NCI-H510A treated with DMSO at 0.1 percent for 48 hours (cell line): Measurements from ENCODE around the gene CYP27A1.
A peak's percentile ranks its signal among the peaks of the same experiment; 100 is the strongest.

Source experiments
- DNase-seq: peaks from one replicate; lab custom pipeline; 2025; lab: John Stamatoyannopoulos, UW

Gene CYP27A1

DNA sequence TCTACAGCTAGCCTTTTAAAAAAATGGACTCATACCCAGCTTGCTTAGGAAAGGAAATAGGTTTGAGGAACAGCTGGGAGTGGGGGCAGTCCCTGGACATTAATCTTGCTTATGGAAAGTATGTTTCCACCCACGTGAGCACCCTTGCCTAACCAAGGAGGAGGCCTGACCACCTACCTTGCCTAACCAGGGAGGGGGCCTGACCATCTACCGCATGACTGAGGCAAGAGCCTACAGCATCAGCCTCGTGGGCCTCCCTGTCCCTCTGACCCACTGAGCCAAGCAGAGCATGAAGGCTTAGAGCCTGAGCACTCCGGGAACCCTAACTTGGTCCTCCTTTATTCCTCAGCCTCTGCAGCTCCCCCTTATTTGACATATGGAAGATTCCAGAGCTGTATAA is 29.4 kb downstream of the CYP27A1 start:
- no peak for DNase-seq

DNA sequence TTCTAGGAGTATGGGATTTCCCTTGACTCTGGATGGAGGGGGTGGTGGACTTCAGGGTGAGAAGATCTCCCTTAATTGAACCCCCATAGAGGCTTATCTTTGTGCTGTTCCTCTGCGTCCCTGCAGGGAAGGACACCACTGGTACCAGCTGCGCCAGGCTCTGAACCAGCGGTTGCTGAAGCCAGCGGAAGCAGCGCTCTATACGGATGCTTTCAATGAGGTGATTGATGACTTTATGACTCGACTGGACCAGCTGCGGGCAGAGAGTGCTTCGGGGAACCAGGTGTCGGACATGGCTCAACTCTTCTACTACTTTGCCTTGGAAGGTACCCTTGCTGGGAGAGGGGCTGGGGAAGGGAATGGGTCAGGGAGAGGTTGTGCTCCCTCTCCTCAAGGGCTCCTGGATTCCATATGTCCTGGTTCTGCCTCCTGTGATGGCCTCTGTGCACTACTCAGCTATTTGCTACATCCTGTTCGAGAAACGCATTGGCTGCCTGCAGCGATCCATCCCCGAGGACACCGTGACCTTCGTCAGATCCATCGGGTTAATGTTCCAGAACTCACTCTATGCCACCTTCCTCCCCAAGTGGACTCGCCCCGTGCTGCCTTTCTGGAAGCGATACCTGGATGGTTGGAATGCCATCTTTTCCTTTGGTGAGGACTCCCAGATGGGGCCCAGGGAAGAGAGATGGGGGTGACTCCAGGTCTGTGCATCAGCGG is 30.3 kb downstream of the CYP27A1 start:
- no peak for DNase-seq

DNA sequence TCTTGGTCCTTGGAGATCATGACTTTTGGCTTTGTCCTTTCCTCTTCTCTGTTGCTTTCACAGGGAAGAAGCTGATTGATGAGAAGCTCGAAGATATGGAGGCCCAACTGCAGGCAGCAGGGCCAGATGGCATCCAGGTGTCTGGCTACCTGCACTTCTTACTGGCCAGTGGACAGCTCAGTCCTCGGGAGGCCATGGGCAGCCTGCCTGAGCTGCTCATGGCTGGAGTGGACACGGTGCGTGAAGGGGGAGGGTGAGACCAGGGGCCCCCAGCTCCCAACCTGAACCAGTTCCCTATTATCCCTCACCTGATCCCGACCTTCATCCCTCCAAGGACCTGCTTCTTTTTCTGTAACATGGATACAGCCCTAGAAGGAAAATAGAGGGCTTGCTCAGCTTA is 30.9 kb downstream of the CYP27A1 start:
- DNase-seq = no peak

DNA sequence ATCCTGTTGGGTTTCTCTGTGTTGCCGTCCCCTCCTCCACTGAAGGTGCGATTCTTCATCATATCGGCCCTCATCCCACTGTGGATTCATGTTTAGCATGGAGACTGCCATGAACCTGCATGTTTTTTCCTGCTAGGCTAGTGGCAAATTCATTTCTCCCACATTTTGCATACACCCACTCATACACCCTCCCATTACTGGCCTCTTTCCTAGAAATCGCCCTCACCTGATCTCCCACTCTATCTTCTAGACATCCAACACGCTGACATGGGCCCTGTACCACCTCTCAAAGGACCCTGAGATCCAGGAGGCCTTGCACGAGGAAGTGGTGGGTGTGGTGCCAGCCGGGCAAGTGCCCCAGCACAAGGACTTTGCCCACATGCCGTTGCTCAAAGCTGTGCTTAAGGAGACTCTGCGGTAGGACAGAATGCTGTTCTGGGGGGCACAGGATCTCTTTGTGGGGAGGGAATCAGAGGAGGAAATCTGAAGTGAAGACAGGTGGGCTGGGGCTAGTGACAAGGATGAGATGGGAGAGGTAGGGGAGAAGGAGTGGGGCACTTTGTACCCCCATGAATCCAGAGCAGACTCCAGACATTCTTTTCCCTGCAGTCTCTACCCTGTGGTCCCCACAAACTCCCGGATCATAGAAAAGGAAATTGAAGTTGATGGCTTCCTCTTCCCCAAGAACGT is 32.0 kb downstream of the CYP27A1 start:
- no peak for DNase-seq

DNA sequence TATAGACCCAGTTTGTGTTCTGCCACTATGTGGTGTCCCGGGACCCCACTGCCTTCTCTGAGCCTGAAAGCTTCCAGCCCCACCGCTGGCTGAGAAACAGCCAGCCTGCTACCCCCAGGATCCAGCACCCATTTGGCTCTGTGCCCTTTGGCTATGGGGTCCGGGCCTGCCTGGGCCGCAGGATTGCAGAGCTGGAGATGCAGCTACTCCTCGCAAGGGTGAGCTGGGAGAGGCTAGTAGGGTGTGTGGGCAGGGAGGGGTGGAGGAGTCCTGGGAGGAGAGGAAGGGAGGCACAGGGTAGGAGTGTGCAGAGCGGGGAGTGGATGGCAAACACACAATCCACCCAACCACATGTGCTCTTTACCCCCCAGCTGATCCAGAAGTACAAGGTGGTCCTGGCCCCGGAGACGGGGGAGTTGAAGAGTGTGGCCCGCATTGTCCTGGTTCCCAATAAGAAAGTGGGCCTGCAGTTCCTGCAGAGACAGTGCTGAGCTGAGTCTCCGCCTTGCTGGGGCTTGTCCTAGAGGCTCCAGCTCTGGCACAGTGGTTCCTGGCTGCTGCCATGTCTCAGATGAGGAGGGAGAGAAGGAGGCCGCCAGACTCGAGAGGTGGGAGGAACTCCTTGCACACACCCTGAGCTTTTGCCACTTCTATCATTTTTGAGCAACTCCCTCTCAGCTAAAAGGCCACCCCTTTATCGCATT is 32.7 kb downstream of the CYP27A1 start:
- DNase-seq = no peak

DNA sequence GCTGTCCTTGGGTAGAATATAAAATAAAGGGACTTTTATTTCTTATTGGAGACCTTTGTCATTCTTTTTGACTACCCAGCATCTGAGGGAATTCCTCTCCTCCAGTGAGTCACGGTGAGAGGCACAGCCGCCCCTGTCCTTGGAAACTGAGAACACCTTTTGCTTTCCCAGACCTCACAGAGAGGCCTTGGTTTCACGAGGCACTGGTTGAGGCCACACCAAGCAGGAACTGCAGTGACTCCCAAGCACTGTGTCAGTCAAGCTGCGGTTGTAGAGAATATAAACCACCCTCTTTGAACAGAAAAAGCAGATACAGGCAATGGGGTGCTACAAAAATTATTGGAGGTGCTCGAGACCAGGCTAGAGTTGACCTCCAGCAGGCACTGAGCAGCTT is 33.3 kb downstream of the CYP27A1 start:
- no peak for DNase-seq

DNA sequence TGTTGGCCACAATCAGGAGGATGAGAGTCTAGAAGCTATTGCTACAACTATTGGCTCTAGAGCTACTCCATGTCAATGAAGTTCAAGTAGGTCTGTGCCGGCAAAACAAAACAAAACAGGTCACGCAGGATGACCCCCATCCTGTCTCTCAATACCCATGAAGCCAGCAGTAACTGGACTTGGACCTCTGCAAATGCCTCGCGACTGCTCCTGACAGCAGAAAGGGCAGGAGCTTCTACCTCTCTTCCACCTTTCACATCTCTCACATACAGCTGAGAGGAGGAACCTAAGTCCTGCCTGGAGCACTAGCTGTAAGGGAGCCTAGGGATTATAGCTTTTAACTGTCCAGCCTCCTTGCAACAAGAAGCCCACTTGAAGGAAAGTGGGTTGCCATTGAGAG is 33.7 kb downstream of the CYP27A1 start:
- DNase-seq = no peak

DNA sequence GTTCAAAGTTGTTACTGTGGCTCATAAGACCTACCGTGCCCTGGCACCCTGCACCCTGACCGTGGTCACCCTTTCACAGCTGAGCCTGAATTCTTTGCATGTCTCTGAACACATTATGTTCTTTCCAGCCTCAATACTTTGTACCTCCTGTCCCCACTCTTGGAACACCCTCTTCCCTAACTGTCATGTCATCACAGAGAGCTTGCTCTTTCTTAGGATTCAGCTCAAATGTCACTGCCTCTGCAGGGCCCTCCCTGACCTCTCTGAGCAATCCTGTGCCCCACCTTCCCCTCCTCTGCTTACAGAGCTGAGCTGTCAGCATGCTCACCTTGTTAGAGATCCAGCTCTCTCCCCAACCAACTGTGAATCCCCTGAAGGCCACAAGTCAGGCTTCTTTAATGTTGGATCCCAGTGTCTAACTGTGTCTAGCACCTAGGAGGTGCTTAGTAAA is 34.6 kb downstream of the CYP27A1 start:
- DNase-seq = no peak

DNA sequence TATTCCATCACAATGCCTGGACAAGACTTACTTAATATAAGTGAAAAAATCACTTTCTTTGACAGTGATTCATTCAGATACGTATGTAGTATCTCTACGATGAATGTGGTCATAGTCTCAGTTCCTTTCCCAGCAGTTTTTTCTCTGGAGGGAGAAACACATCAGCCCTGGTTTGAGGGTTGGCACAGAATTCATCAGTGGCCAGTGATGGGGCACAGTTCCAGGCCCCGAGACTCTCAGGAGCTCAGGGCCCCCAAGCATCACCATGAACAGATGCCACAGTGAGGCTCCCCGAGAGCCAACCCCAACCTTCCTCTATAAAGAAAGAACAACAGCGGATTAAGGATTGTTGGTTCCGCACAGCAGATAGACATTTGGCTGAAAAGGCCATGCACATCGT is 37.1 kb downstream of the CYP27A1 start:
- no peak for DNase-seq

DNA sequence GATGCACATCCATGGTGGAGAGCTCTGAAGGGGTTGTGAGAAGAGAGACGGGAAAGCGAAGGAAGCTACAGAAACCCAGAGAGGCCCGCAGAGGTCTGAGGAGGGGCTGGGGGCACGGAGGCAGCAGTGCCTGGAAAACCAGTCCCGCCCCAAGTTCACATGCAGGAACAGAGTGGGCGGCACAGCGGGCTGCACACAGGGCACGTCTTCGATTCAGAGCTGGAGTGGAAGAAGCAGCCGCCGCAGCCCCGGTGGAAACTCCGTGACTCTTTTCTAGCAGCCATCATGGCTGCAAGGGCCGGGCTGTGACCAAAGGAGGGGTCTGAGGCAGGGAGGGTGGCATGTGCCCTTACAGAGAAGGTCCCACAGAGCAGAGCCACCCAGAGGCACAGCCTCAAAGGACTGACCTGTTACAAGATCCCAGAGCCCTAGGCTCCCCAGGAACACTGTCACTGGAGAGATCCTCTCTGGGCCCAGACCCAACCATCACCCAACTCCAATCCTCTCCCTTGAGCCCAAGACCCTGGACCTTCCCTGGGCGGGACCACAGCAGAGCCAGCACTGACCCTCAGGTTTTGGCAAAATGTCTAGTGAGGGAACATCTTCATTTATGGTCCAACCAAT is 38.9 kb downstream of the CYP27A1 start:
- no peak for DNase-seq

DNA sequence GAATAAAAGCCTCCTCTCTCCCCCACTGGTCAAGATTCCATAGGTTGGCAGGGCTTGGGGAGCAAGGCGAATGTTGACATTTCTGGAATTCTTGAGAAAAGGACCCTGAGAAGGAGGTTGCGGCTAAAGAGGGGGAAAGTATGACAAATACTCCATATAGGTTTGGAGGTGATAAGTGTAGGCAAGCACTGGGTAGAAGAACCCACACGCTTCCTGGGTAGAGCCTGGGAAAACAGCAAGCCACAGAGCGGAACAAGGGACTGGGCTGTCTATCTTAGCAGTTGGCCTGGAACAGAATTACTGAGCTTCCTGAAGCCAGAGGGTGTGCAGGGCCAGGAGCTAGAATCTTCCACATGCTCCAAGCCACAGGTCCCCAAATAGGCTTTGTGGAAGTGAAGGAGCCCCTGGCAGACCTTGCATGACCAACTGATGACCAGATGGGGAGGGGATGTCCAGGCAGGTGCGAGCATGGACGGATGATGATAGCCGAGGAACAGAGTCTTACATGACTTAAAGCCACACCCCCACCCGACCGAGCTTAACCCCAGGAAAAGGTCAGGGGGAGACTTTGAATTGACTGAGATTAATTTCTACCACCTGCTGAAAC is 39.8 kb downstream of the CYP27A1 start:
- no peak for DNase-seq

DNA sequence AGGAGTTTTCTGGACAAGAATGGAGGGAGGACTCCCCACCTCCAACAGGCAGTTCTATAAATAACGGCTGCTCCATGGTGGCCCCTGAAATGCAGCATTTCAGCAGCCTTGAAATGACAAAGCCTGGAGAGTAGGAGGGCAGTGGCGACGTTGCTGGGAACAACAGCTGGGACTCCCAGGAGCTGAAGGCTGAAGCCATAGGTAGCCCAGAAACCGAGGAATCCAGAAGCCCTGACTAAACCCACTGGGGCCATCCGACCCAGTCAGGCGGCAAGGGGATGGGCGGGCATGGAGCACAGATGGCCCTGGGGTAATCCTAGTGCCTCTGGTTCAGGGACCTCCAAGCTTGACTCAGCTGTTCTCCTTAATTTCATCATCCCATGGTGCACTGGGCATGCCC is 40.7 kb downstream of the CYP27A1 start:
- no peak for DNase-seq

DNA sequence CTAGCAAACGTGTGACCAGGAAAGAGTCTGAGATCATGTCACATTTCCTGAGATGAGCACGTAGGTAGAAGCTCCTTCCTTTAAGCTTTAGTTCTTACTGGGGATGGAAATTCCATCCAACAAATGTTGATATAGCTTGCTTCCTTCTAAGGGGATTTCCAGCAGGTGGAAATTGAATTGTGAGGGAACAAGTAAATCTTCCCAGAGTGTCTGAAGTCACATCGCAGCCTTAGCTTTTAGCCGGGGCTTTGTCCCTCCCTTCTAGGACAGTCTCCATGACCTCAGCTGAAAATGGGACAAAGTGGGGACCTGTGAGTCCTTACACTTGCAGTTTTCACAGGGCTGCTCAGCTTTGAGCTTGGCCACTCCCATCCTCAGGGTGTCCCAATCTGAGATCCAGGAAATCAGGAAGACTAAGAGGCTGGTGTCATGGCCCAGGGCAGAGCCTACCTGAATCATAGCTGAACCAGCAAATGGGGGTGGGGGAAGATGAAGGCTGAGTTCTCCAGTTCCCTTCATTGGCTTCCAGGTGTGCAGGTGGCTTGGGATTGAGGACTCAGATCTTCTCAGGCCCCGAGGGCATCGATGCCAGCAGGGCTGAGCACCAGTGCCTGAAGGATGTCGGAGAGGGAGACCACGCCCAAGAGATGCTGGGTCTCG is 41.4 kb downstream of the CYP27A1 start:
- no peak for DNase-seq

DNA sequence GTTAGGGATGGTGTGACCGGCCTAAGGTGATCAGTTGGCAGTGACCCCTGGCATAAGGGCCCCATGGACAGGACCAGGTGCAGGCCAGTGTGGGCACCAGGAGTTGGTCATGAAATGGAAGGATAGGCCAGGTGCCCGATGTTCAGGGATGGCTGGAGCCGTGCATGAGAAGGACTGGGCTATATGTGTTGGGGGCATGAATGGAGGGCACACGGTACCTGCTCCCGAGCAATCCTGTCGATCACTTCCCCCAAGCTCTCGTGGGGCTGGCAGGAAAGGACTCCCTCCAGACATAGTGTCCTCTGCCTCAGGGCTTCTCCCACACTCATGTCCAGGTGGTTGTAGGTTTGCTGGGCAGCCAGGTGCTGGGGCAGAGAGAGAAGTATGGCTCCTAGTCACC is 42.1 kb downstream of the CYP27A1 start:
- no peak for DNase-seq

DNA sequence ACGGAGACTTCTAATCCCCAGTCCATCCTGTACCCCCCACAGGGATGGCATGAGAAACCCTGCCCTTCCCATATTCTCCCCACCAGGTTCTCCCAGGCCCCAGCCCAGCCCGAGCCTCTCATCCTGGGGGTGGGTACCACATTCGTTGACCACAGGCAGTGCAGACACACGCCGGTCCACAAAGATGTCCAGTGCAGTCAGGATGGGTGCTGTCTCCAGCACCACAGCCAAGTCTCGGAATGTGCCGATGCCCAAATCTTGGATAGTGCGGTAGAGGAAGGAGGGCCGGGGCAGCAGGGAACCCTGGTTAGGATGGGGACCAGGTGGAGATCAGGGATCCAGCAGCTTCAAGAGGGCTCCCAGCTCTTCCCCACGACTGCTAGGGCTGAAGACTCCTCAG is 44.8 kb downstream of the CYP27A1 start:
- no peak for DNase-seq

DNA sequence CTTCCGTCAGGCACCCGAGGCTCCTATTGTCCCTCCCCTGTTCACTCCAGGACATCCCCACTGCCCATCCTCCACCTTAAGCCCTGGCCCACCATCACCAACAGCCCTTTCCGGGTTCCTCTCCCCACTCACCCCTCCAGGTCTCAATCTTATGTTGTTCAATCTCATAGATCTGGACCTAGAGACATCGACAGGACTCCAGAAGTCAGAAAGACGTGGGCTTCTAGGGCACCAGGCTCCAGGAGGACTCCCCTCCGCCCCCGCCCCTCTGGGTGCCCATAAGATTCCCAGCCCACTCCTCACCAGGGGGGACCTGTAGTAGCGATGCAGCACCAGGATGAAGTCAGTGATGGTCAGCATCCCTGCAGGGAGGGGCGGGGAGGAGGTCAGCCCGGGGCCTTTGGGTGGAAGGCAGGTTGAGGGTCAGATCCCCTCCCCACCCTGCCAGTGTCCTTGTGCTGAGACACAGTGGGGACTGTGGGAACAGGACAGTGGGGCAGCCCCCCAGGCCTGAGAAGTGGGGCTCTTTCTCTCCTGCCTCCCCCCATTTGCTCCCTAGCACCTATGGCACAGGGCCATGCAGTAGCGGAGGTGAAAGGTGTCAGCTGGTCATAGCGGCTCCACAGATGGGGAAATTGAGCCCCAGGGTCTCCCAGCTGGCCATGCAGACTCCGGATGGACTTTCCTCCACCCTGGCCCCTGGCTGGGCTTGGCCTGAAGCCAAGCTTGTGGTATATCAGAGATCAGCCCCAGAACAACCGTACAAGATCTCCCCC is 45.9 kb downstream of the CYP27A1 start:
- DNase-seq = no peak

DNA sequence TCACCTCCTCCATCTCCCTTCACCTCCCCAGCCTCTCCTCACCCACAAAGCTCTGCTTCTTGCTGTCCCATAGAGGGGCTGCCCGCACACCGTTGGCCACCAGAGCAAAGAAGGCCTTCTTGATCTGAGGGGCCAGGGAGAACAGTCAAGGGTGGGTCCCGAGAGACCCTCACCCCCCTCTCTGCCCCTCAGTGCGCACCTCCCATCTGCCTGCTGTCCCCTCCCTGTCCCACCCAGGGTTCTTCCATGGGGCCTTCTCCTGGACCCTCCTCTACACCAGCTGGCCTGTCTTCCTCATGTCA is 46.5 kb downstream of the CYP27A1 start:
- DNase-seq = no peak

DNA sequence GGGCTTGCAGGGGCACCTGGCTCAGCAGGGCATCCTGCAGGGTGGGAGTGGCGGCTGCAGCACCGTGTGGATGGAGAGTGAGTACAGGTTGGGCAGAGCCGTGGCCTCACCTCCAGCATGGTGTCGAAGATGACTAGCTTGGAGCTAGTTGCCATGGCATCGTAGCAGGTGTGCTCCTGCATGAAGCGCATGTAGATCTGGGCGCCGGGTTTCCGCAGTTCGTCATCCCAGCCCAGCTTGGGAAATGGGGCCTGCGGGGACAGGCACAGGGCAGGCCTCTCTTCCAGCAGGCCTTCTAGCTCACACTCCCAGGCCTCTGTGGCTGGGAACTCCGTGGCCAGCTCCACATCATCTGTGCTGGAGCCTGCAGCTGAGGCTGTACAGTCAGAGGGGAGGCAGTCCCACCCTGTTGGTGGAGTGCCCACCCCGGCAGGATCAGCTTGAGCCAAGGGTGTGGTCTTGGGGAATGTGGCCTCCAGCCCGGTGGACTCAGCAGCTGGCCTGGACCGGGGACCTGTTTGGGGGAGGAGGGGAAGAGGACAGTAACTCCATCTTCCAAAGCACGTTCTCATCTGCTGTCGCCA is 48.0 kb downstream of the CYP27A1 start:
- peak; percentile 48 for DNase-seq

DNA sequence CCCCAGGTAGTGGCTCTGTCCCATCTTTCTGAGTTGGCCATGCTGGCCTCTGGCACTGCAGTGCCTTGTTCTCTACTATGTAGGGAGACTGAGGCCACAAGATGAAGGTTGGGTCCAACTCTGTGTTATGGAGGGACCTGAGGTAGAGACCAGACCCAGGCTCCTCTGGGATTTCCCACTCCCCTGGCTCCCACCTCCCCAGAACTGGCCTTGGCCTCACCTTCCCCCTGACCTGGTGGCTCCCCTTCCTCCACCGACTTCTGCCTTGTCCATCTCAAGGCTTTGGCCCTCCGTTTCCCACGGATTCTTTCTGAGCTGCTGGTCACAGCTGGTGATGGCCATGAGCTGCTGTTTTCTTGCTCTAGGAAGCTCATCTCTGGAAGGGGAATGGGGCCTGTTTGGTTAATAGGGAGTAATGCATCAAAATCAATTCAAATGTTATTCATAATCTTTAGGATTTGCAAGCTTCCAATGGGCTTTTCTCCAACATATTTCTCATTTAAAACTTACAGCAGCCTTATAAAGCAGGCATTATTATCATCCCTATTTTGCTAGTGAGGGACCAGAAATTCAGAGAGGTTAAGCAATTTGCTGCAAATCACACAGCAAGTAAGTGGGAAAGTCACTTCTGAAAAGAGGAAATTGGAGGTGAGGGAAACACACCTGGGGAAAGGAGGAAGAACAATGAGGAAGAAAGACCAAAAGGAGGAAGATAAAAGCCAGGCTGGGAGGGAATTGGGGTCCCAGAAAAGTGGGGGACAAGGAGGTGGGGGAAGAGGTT is 48.8 kb downstream of the CYP27A1 start:
- DNase-seq = no peak

DNA sequence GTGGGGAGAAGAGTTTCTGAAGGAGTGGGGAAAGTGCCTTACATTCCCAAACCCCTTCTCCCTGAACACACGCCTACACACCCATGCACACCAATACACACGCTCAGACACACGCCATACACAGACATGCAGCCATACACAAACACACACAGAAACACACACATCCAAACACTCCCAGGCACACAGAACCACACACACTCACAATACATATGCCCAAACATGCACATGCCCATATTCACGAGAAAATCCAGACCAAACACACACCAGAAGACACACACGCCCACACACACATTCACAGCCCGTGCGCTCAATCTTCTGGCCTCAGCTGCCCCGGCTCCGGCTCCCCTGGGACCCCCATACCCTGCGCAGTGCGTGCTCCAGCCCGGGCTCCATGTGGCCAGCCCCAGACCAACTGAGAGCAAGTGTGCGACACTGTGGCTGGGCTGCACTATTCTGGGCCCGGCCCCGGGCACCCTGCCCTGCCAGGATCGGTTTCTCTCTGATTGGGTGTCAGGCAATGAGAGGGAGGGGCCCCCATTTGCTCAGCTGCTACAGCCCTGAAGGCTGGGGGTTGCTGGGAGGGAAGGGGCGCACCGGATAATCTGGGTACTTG is 49.5 kb downstream of the CYP27A1 start, which contains the start of gene PRKAG3:
PRKAG3 (minus strand) TSS at position 426 of the 613 bp plus-strand sequence.
- DNase-seq = no peak
